Measurements from ENCODE around the gene MEGF9.
A peak's percentile ranks its signal among the peaks of the same experiment; 100 is the strongest.

The MEGF9 gene

GRCh38 chr9:120729791-120730241, 15.5 kb upstream of the MEGF9 start:
- H3K4me1 ChIP-seq = peaks cover 0 to 55% (median 31%) of the 10 kb centered on the region in 4 donors
- no peak overlapping the region for H3K4me3 ChIP-seq
- TF ChIP-seq CTCF (IDR thresholded peaks at IDR 0.05) = no peak
- intact Hi-C loops (cut with DNase I; ENCODE audit: low total_unique reads) = no loop called here
- no peak for DNase-seq
- H3K27ac ChIP-seq = peak overlapping the region; percentile 73 to 79
- H3K36me3 ChIP-seq = no peaks in the 10 kb centered on the region
- H3K27me3 ChIP-seq = no peaks in the 10 kb centered on the region
- no peaks in the 10 kb centered on the region for H3K9me3 ChIP-seq

DNA sequence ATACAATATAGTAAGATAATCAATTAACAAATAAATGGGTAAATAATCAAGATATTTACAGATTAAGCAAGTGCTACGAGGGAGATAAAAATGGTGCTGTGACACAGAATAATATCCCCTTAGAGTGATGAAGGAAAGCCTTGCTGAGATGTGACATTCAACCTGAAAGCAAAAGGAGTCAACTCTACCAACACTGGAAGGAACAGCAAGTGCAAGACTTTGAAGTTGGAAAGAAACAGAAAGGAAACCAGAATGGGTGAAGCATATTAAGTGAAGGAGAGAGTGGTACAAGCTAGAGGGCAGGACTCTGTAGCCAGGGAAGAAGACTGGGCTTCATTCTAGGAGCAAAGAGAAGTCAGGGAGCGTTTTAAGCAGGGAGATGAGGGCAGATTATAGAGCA, 12.2 kb upstream of the MEGF9 start:
- Histone ChIP-seq H3K27me3 (no peaks in the 10 kb centered on the region), H3K27ac (no peak overlapping the region), H3K4me1 (peaks cover 0 to 37% (median 17%) of the 10 kb centered on the region in 4 donors), H3K4me3 (no peak overlapping the region), H3K9me3 (no peaks in the 10 kb centered on the region), H3K36me3 (no peaks in the 10 kb centered on the region)
- no peak for TF ChIP-seq CTCF (IDR thresholded peaks at IDR 0.05)
- DNase-seq = no peak
- intact Hi-C loops (cut with DNase I; ENCODE audit: low total_unique reads) = no loop called here

DNA sequence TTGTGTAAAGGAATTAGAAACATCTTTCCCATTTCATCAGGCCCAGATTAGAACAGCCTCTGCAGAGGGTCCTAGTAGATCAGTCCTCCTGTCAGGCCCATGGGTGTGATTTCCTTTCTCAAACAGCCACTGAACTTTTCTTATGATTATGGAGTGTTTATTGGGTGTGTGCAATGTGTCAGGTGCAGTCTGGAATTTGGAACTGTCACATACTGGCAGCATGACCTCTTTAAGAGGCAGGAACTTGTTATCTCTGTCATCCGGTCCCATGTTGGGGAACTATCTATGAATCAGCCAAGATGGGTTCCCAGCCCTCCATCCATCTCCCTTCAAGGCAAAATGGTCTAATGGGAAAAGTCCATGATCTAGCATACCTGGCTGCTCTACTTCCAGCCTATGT, 11.6 kb upstream of the MEGF9 start:
- H3K27ac ChIP-seq = no peak overlapping the region
- intact Hi-C loops (cut with DNase I; ENCODE audit: low total_unique reads) = no loop called here
- no peaks in the 10 kb centered on the region for H3K36me3 ChIP-seq
- H3K27me3 ChIP-seq = no peaks in the 10 kb centered on the region
- H3K4me3 ChIP-seq = no peak overlapping the region
- no peak for DNase-seq
- no peak for TF ChIP-seq CTCF (IDR thresholded peaks at IDR 0.05)
- no peaks in the 10 kb centered on the region for H3K9me3 ChIP-seq
- H3K4me1 ChIP-seq = peaks cover 0 to 31% (median 12%) of the 10 kb centered on the region in 4 donors

DNA sequence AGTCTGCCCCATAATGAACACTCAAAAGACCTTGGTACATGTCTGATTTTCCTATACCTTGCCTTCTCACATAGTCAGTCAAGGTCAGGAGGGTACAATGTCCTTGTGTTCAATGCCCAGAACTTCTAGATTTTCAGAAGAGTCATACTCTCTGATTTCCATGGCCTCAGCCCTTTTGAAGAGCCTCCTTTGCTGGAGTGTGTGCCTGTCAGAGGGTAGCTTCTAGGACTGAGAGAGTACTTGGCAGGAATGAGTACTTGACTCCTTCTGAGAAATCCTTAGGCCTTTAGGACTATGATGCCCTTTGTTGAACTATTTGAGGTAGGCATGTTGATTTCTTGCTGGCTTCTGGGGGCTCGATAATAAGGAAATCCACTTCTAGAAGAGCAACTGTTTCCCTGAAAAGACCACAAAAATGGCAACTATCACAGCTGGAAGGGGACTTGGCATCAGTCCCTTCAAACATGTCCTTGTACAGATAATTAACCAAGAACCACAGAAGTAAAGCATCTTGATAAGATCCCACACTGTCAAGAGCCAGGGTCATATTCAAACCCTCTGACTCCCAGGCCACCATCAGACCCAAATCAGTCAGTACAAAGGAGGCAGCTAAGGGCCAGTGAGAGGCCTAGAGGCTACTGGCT, 10.6 kb upstream of the MEGF9 start:
- Histone ChIP-seq H3K4me1 (peaks cover 0 to 21% (median 5%) of the 10 kb centered on the region in 4 donors), H3K36me3 (no peaks in the 10 kb centered on the region), H3K27ac (no peak overlapping the region), H3K27me3 (no peaks in the 10 kb centered on the region), H3K4me3 (no peak overlapping the region), H3K9me3 (no peaks in the 10 kb centered on the region)
- intact Hi-C loops (cut with DNase I; ENCODE audit: low total_unique reads) = loop anchor here (5.0 kb wide), 1 partner anchor 1422 kb away; no protein-coding TSS in a partner anchor
- TF ChIP-seq CTCF (IDR thresholded peaks at IDR 0.05) = no peak
- DNase-seq = no peak

DNA sequence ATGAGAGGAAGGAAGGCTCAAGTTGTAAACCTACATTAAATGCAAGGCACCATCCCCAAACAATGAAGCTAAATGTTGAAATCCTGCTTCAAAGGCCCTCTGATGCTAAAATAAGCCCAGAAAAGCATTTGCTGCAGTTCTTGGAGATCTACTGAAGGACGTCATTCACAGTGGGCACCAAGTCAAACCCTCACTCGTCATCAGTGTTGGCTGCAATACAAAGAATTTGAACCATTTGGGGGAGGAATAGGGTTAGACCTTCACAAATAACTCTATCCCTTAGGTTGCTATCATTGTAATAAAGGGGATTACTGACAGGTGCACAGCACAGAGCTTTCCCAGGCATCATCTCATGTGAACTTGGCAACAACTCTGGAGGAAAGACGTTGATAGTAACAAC, 9.3 kb upstream of the MEGF9 start:
- H3K27me3 ChIP-seq = no peaks in the 10 kb centered on the region
- TF ChIP-seq CTCF (IDR thresholded peaks at IDR 0.05) = no peak
- no peaks in the 10 kb centered on the region for H3K9me3 ChIP-seq
- H3K4me3 ChIP-seq = no peak overlapping the region
- peak overlapping the region; percentile 3 to 55 for H3K27ac ChIP-seq
- no peaks in the 10 kb centered on the region for H3K36me3 ChIP-seq
- intact Hi-C loops (cut with DNase I; ENCODE audit: low total_unique reads) = loop anchor here (5.0 kb wide), 1 partner anchor 1424 kb away; no protein-coding TSS in a partner anchor
- H3K4me1 ChIP-seq = peaks cover 0 to 13% (median 0%) of the 10 kb centered on the region in 4 donors
- peak in 1 of 2 donors; percentile 79 for DNase-seq

Measured in tibial artery (tissue), 4 donors.